PC-9 (cell line): Measurements from ENCODE around the gene RFFL. TPM values are rescaled to one million over a fixed set of nuclear protein-coding genes. Genes with fewer than 3 reads are reported as not detected.

Experiments
- BruUV-seq: library from RNA; stranded (reverse); fragments of 400-500 nt; replicated peaks from 2 replicates; lab custom pipeline; 2021; lab: Mats Ljungman, UMichigan
- CTCF ChIA-PET: fragments of 300-600 bp; sonication (Branson Sonifier 250); formaldehyde crosslinking; loops from one replicate; lab custom pipeline; 2022; ENCODE audit warnings: antibody characterized with exemption; lab: Charles Lee
- POLR2A ChIA-PET: fragments of 300-600 bp; sonication (Branson Sonifier 250); formaldehyde crosslinking; loops from one replicate; lab custom pipeline; 2022; ENCODE audit warnings: antibody characterized with exemption; ENCODE audit not compliant: unreplicated experiment; lab: Charles Lee
- DNase-seq, 2 experiments: peaks; one replicate each; pipeline versions ENCODE4 v3.0.0 to v3.0.0-alpha.2; 2015 to 2022; ENCODE audit warnings: mixed read lengths in 1 of 2
- H2AFZ ChIP-seq: fragments of 200-600 bp; sonication (generic); 2 replicates; pipeline ENCODE4 v1.8.1; 2017; ENCODE audit warnings: antibody characterized with exemption
- H3F3A ChIP-seq: fragments of 200-600 bp; sonication (generic); 2 replicates; pipeline ENCODE4 v1.8.1; 2017; ENCODE audit warnings: antibody characterized with exemption, mild to moderate bottlenecking, low read depth; ENCODE audit not compliant: insufficient read depth
- H3K27ac ChIP-seq: fragments of 200-600 bp; sonication (generic); 2 replicates; pipeline ENCODE4 v1.6.1; 2016; ENCODE audit warnings: mixed run types
- H3K27me3 ChIP-seq: fragments of 200-600 bp; sonication (generic); 2 replicates; pipeline ENCODE4 v1.6.1; 2016; ENCODE audit warnings: low read depth, mixed run types; ENCODE audit not compliant: insufficient read depth
- H3K36me3 ChIP-seq: fragments of 200-600 bp; sonication (generic); 2 replicates; pipeline ENCODE4 v1.6.1; 2016; ENCODE audit warnings: low read depth, mixed run types
- H3K4me1 ChIP-seq: fragments of 200-600 bp; sonication (generic); replicated peaks from 2 replicates; pipeline ENCODE4 v1.6.1; 2016; ENCODE audit warnings: mixed run types; ENCODE audit not compliant: insufficient read depth
- H3K4me2 ChIP-seq: fragments of 200-600 bp; sonication (generic); 2 replicates; pipeline ENCODE4 v1.6.1; 2017; ENCODE audit warnings: mixed run types
- H3K4me3 ChIP-seq: fragments of 200-600 bp; sonication (generic); 2 replicates; pipeline ENCODE4 v1.6.1; 2016; ENCODE audit warnings: mixed run types
- H3K79me2 ChIP-seq: fragments of 200-600 bp; sonication (generic); 2 replicates; pipeline ENCODE4 v1.6.1; 2017; ENCODE audit warnings: low read depth, mixed run types
- H3K9me2 ChIP-seq: fragments of 200-600 bp; sonication (generic); 2 replicates; pipeline ENCODE4 v1.8.1; 2017; ENCODE audit warnings: mild to moderate bottlenecking; ENCODE audit not compliant: insufficient read depth
- H3K9me3 ChIP-seq: fragments of 200-600 bp; sonication (generic); 2 replicates; pipeline ENCODE4 v1.8.1; 2016; ENCODE audit warnings: low read depth; ENCODE audit not compliant: insufficient read depth
- H4K20me1 ChIP-seq: fragments of 200-600 bp; sonication (generic); 2 replicates; pipeline ENCODE4 v1.8.1; 2017; ENCODE audit not compliant: insufficient read depth
- CTCF ChIP-seq: fragments of 200-600 bp; sonication (generic); conservative IDR thresholded peaks from 2 replicates; pipeline ENCODE4 v1.6.1; 2017; ENCODE audit warnings: mixed run types, antibody characterized with exemption, mild to moderate bottlenecking, moderate library complexity
- EZH2 ChIP-seq: fragments of 200-600 bp; sonication (generic); IDR thresholded peaks from 2 replicates; pipeline ENCODE4 v1.8.0; 2017; ENCODE audit warnings: antibody characterized with exemption, low read depth
- intact Hi-C: fragments of 100-400 bp; cut with micrococcal nuclease; formaldehyde crosslinking; loops from one replicate; pipeline ENCODE4 v1.10.0; 2022; ENCODE audit not compliant: unreplicated experiment
- total RNA-seq: library from RNA; stranded (reverse); gene quantifications from 2 replicates; pipeline ENCODE4 v1.2.3, GENCODE V29; 2021

Gene RFFL
- total RNA-seq, 1 experiment from 2014 or later, result 38.1 TPM

GRCh38 chr17:34999456-34999855, 64.1 kb downstream of the RFFL start:
- no peaks in the 10 kb centered on the region for H3K9me3 ChIP-seq
- no TSS peak for BruUV-seq
- H3K4me3 ChIP-seq, result no peak overlapping the region
- intact Hi-C loops, result loop anchor here (5.0 kb wide), 1 partner anchor 577 kb away; no protein-coding TSS in a partner anchor
- TF ChIP-seq CTCF (no peak), EZH2 (no peak)
- CTCF ChIA-PET, result no interaction called here
- H3K27me3 ChIP-seq, result no peaks in the 10 kb centered on the region
- H3K36me3 ChIP-seq, result 0 out of 2 replicates have a peak, but pooled peaks cover 6% of the 10 kb centered on the region
- no peak for DNase-seq
- H3K4me1 ChIP-seq, result peaks cover 23% of the 10 kb centered on the region
- H3K79me2 ChIP-seq, result no peaks in the 10 kb centered on the region
- H3K9me2 ChIP-seq, result no peaks in the 10 kb centered on the region
- H2AFZ ChIP-seq, result no peak overlapping the region
- no peaks in the 10 kb centered on the region for H4K20me1 ChIP-seq
- no peak overlapping the region for H3K27ac ChIP-seq
- POLR2A ChIA-PET, result no interaction called here
- peaks cover 16% of the 10 kb centered on the region; the same call in 1 of the 2 replicates for H3F3A ChIP-seq
- H3K4me2 ChIP-seq, result no peak overlapping the region

- H3K4me1 ChIP-seq, result peaks cover 20% of the 10 kb centered on the region
- intact Hi-C loops, result loop anchor here (1.0 to 5.0 kb wide), 2 partner anchors 120 to 576 kb away; no protein-coding TSS in a partner anchor
- H2AFZ ChIP-seq, result no peak overlapping the region
- no peaks in the 10 kb centered on the region for H3K79me2 ChIP-seq
- BruUV-seq, result no TSS peak
- H3K27ac ChIP-seq, result no peak overlapping the region
- TF ChIP-seq EZH2 (no peak), CTCF (peak; percentile 88)
- no peaks in the 10 kb centered on the region for H4K20me1 ChIP-seq
- no peak overlapping the region for H3K4me2 ChIP-seq
- no peak overlapping the region for H3K4me3 ChIP-seq
- no peaks in the 10 kb centered on the region for H3K9me3 ChIP-seq
- 0 out of 2 replicates have a peak, but pooled peaks cover 6% of the 10 kb centered on the region for H3K36me3 ChIP-seq
- CTCF ChIA-PET, result no interaction called here
- no peaks in the 10 kb centered on the region for H3K9me2 ChIP-seq
- H3F3A ChIP-seq, result peaks cover 12% of the 10 kb centered on the region; the same call in 1 of the 2 replicates
- H3K27me3 ChIP-seq, result no peaks in the 10 kb centered on the region
- POLR2A ChIA-PET, result no interaction called here
- peak in 1 of 2 experiments; percentile 63 for DNase-seq
These were observed 65.3 kb downstream of the RFFL start for GRCh38 chr17:34998205-34998604.

GRCh38 chr17:34997355-34997862, 66.1 kb downstream of the RFFL start:
- Histone ChIP-seq H3F3A (peaks cover 4% of the 10 kb centered on the region; the same call in 1 of the 2 replicates), H3K79me2 (no peaks in the 10 kb centered on the region), H3K36me3 (0 out of 2 replicates have a peak, but pooled peaks cover 6% of the 10 kb centered on the region), H3K4me1 (peaks cover 15% of the 10 kb centered on the region), H3K4me2 (no peak overlapping the region), H3K9me2 (no peaks in the 10 kb centered on the region), H4K20me1 (no peaks in the 10 kb centered on the region), H3K9me3 (no peaks in the 10 kb centered on the region), H3K27me3 (no peaks in the 10 kb centered on the region), H3K27ac (no peak overlapping the region), H3K4me3 (no peak overlapping the region), H2AFZ (no peak overlapping the region)
- BruUV-seq, result no TSS peak
- TF ChIP-seq EZH2, result no peak
- no peak for TF ChIP-seq CTCF
- intact Hi-C loops, result loop anchor here (5.0 kb wide), 1 partner anchor 575 kb away; no protein-coding TSS in a partner anchor
- CTCF ChIA-PET, result interaction anchor here (0.5 kb wide), 1 partner anchor 44 kb away, joined by 7 read pairs; no protein-coding TSS in a partner anchor
- DNase-seq, result no peak
- POLR2A ChIA-PET, result no interaction called here
